Tongue (tissue), 2 donors: ENCODE data around the gene RABGAP1L. TPM values are rescaled to one million over a fixed set of nuclear protein-coding genes. Genes with fewer than 3 reads are reported as not detected.
A peak's percentile ranks its signal among the peaks of the same experiment; 100 is the strongest.
"Not testable (repeated sequence)": the region's sequence is repeated elsewhere in the genome, so short reads cannot be mapped to it uniquely, and the experiment has no call there.

Experiments
- DNase-seq: peaks from one replicate; pipeline ENCODE4 v3.0.0-alpha.2; 2015
- total RNA-seq: library from RNA; depleted of rRNA; stranded (reverse); fragments of >200 nt; gene quantifications from one replicate; pipeline ENCODE4 v1.2.3, GENCODE V29; 2014

Gene RABGAP1L
- total RNA-seq, 1 donor from 2014 or later = 86.6 TPM

GRCh38 chr1:175000697-175001187, 841.4 kb downstream of the RABGAP1L start:
- no peak for DNase-seq

- no peak for DNase-seq
These were observed 843.7 kb downstream of the RABGAP1L start for GRCh38 chr1:175002910-175003517.

- DNase-seq = no peak
These were observed 844.2 kb downstream of the RABGAP1L start for GRCh38 chr1:175003521-175003920.

GRCh38 chr1:175005085-175005783, 845.9 kb downstream of the RABGAP1L start:
- no peak for DNase-seq

GRCh38 chr1:175009532-175009931, 850.2 kb downstream of the RABGAP1L start:
- no peak for DNase-seq

GRCh38 chr1:175013445-175013844, 854.1 kb downstream of the RABGAP1L start:
- no peak for DNase-seq

GRCh38 chr1:175015243-175015642, 855.9 kb downstream of the RABGAP1L start:
- no peak for DNase-seq

GRCh38 chr1:175019524-175019923, 860.2 kb downstream of the RABGAP1L start:
- no peak for DNase-seq

GRCh38 chr1:175023043-175023921, 864.0 kb downstream of the RABGAP1L start, which contains the start of gene MRPS14:
Gene MRPS14 (minus strand): TSS chr1:175023425. CDS start chr1:175023408, 17 bp downstream.
- peak; percentile 99 for DNase-seq

- DNase-seq = not testable (repeated sequence)
These were observed 864.6 kb downstream of the RABGAP1L start for GRCh38 chr1:175023922-175024242.

- DNase-seq = no peak
These were observed 865.5 kb downstream of the RABGAP1L start for GRCh38 chr1:175024773-175025172.

GRCh38 chr1:175033953-175034352, 874.6 kb downstream of the RABGAP1L start:
- DNase-seq = no peak

GRCh38 chr1:175034775-175035174, 875.5 kb downstream of the RABGAP1L start:
- DNase-seq = no peak

GRCh38 chr1:175035865-175036264, 876.5 kb downstream of the RABGAP1L start:
- no peak for DNase-seq

GRCh38 chr1:175036476-175036875, 877.2 kb downstream of the RABGAP1L start:
- no peak for DNase-seq

- DNase-seq = no peak
These were observed 878.1 kb downstream of the RABGAP1L start for GRCh38 chr1:175037416-175037815.

- peak; percentile 59 for DNase-seq
These were observed 881.1 kb downstream of the RABGAP1L start for GRCh38 chr1:175040324-175040879.

GRCh38 chr1:175042650-175043049, 883.3 kb downstream of the RABGAP1L start:
- no peak for DNase-seq

GRCh38 chr1:175043824-175044223, 884.5 kb downstream of the RABGAP1L start:
- DNase-seq = no peak

GRCh38 chr1:175044591-175044990, 885.3 kb downstream of the RABGAP1L start:
- DNase-seq = not testable (repeated sequence)
